GM12878 (cell line): ENCODE measurements around the gene RRBP1. TPM values are rescaled to one million over a fixed set of nuclear protein-coding genes. Genes with fewer than 3 reads are reported as not detected.

Experiments
- ATAC-seq: fragments of 200-7000 bp; cut with Tn5 transposase; 3 replicates; pipeline ENCODE4 v1.9.1; 2020; ENCODE audit warnings: mild to moderate bottlenecking, moderate library complexity
- BruUV-seq: library from RNA; stranded (reverse); fragments of 400-500 nt; replicated peaks from 2 replicates; lab custom pipeline; 2021; lab: Mats Ljungman, UMichigan
- CTCF ChIA-PET: fragments of 300-600 bp; sonication (Branson Sonifier 250); formaldehyde crosslinking; extraction: SDS; loops from one replicate; lab custom pipeline; 2021; ENCODE audit warnings: inconsistent platforms; lab: Yijun Ruan, JAX
- POLR2A ChIA-PET: fragments of 350-600 bp; formaldehyde crosslinking; extraction: SDS; loops from one replicate; lab custom pipeline; 2021; ENCODE audit warnings: inconsistent platforms; lab: Charles Lee
- RAD21 ChIA-PET: fragments of 300-600 bp; sonication (Branson Sonifier 250); formaldehyde crosslinking; loops from one replicate; lab custom pipeline; 2023; ENCODE audit warnings: antibody characterized with exemption; ENCODE audit not compliant: unreplicated experiment; lab: Charles Lee
- SMC1A ChIA-PET: fragments of 300-600 bp; sonication (Branson Sonifier 250); formaldehyde crosslinking; loops from one replicate; lab custom pipeline; 2023; ENCODE audit not compliant: unreplicated experiment, uncharacterized antibody; lab: Charles Lee
- DNase-seq: peaks from one replicate; pipeline ENCODE4 v3.0.0-alpha.2; 2011; ENCODE audit warnings: low read depth, low spot score
- FAIRE-seq: peaks from 3 replicates; lab custom pipeline; 2011; peaks lifted over from hg19 to GRCh38; lab: Jason Lieb, UNC
- H2AFZ ChIP-seq: 2 replicates; pipeline ENCODE4 v1.6.0; 2011; ENCODE audit warnings: low read depth, low read length, control low read depth; ENCODE audit not compliant: control insufficient read depth
- H3K27ac ChIP-seq: 2 replicates; pipeline ENCODE4 v1.5.1; 2011; ENCODE audit warnings: control low read depth; ENCODE audit not compliant: control insufficient read depth, insufficient read depth
- H3K27me3 ChIP-seq, 2 experiments: replicated peaks in 1 of 2; 2 replicates each; pipeline versions ENCODE4 v1.6.0 to v1.6.1; 2011; ENCODE audit warnings: low read length in 1 of 2; ENCODE audit not compliant: control insufficient read depth in 2 of 2, insufficient read depth in 2 of 2
- H3K36me3 ChIP-seq, 2 experiments: 2 replicates each; pipeline ENCODE4 v1.5.1; 2011; ENCODE audit warnings: low read length in 1 of 2; ENCODE audit not compliant: control insufficient read depth in 2 of 2, insufficient read depth in 2 of 2
- H3K4me1 ChIP-seq: 2 replicates; pipeline ENCODE4 v1.6.1; 2011; ENCODE audit warnings: mild to moderate bottlenecking, low read length, moderate library complexity, mixed read lengths; ENCODE audit not compliant: control insufficient read depth, insufficient read depth
- H3K4me2 ChIP-seq: 2 replicates; pipeline ENCODE4 v1.6.0; 2011; ENCODE audit warnings: control low read depth; ENCODE audit not compliant: control insufficient read depth, insufficient read depth
- H3K4me3 ChIP-seq: fragments of 200-600 bp; sonication (generic); 2 replicates; pipeline ENCODE4 v1.5.1; 2016
- H3K79me2 ChIP-seq: 2 replicates; pipeline ENCODE4 v1.6.0; 2011; ENCODE audit warnings: low read length; ENCODE audit not compliant: control insufficient read depth, insufficient read depth
- H3K9ac ChIP-seq: 2 replicates; pipeline ENCODE4 v1.8.0; 2011; ENCODE audit warnings: low read length, control low read depth, mixed read lengths; ENCODE audit not compliant: control insufficient read depth, insufficient read depth
- H3K9me3 ChIP-seq: replicated peaks from 3 replicates; pipeline ENCODE4 v1.5.1; 2011; ENCODE audit warnings: mild to moderate bottlenecking, low read length; ENCODE audit not compliant: control insufficient read depth, insufficient read depth
- H4K20me1 ChIP-seq: 2 replicates; pipeline ENCODE4 v1.6.0; 2011; ENCODE audit not compliant: control insufficient read depth, insufficient read depth
- ATF7 ChIP-seq: fragments of 450-650 bp; IDR thresholded peaks from 2 replicates; pipeline ENCODE4 v1.6.1; 2016; ENCODE audit warnings: low read depth, mild to moderate bottlenecking
- CBFB ChIP-seq: IDR thresholded peaks from 2 replicates; pipeline ENCODE4 v1.6.1; 2016; ENCODE audit warnings: antibody characterized with exemption, low read depth
- CBX5 ChIP-seq: sonication (generic); IDR thresholded peaks from 2 replicates; pipeline ENCODE4 v1.6.1; 2016; ENCODE audit warnings: low read depth, moderate library complexity, mild to moderate bottlenecking, inconsistent platforms
- NFXL1 ChIP-seq: fragments of 450-650 bp; IDR thresholded peaks from 2 replicates; pipeline ENCODE4 v1.6.1; 2017; ENCODE audit warnings: antibody characterized with exemption, mild to moderate bottlenecking, borderline replicate concordance
- POLR2AphosphoS2 ChIP-seq: IDR thresholded peaks from 2 replicates; pipeline ENCODE4 v1.6.1; 2011; ENCODE audit warnings: low read depth, mild to moderate bottlenecking, low read length, improper control_type of control experiment, moderate library complexity
- SIN3A ChIP-seq: IDR thresholded peaks from 2 replicates; pipeline ENCODE4 v1.6.1; 2012; ENCODE audit warnings: low read depth, low read length, improper control_type of control experiment
- SPI1 ChIP-seq: IDR thresholded peaks from 2 replicates; pipeline ENCODE4 v1.6.1; 2011; ENCODE audit warnings: low read depth, mild to moderate bottlenecking, low read length, moderate library complexity, borderline replicate concordance; ENCODE audit not compliant: insufficient read depth
- STAT1 ChIP-seq: fragments of 450-650 bp; conservative IDR thresholded peaks from 2 replicates; pipeline ENCODE4 v1.6.1; 2014; ENCODE audit warnings: antibody characterized with exemption, mild to moderate bottlenecking
- ZBTB33 ChIP-seq: fragments of 450-650 bp; IDR thresholded peaks from 2 replicates; pipeline ENCODE4 v1.6.1; 2017; ENCODE audit warnings: mild to moderate bottlenecking
- WGBS: methylation state at CpG from one replicate; pipeline ENCODE4 v1.1.6; 2016; ENCODE audit warnings: low lambda C conversion rate; ENCODE audit not compliant: insufficient replicate concordance, insufficient coverage; ENCODE audit errors: missing lambda C conversion rate; 5-methylcytosine and 5-hydroxymethylcytosine counted together
- in situ Hi-C: fragments of 300-500 bp; cut with MboI; formaldehyde crosslinking; loops from 9 replicates; pipeline ENCODE4 v1.14.3; 2018; ENCODE audit warnings: mixed read lengths
- intact Hi-C: fragments of 100-400 bp; cut with micrococcal nuclease; formaldehyde crosslinking; loops from one replicate; pipeline ENCODE4 v1.14.2; 2022; ENCODE audit not compliant: unreplicated experiment
- polyA plus RNA-seq, 11 experiments: library from polyadenylated mRNA; depleted of rRNA in 4 of 11; unstranded in 6 of 11; stranded (reverse) in 5 of 11; fragments of >200 nt; fragmentation: Nextera tagmentation in 4 of 11; fragmentation: Illumina TruSeq in 1 of 11; extraction: Ambion mirVana in 4 of 11; extraction: Trizol in 1 of 11; gene quantifications; 1 replicate in 1 of 11; 2 replicates in 10 of 11; pipeline versions ENCODE4 v1.2.1 to v1.2.3, GENCODE V29; 2011 to 2016; ENCODE audit warnings: inconsistent platforms in 2 of 11, missing spikeins in 2 of 11, low read depth in 1 of 11
- total RNA-seq, 4 experiments: library from RNA; depleted of rRNA in 3 of 4; stranded (reverse); fragments of >200 nt in 3 of 4; fragmentation: Illumina TruSeq in 1 of 4; extraction: Trizol in 1 of 4; gene quantifications; 2 replicates each; pipeline versions ENCODE4 v1.2.1 to v1.2.3, GENCODE V29; 2013 to 2021
- TF ChIP-seq, protein P1 (sequence below): fragments of 450-650 bp; formaldehyde crosslinking; IDR thresholded peaks from 2 replicates; pipeline ENCODE4 v1.4.0; 2020; ENCODE audit warnings: mild to moderate bottlenecking, moderate library complexity
- TF ChIP-seq, protein P2 (sequence below): fragments of 150-350 bp; IDR thresholded peaks from 2 replicates; pipeline ENCODE4 v1.6.1; 2014; ENCODE audit warnings: mild to moderate bottlenecking, low read depth, low read length

The RRBP1 gene
- total and polyA plus RNA-seq, 10 of the 15 experiments (the other 5 are each of a cell fraction or from before 2014, with no cell fraction given), result 1.2 to 57.4 (median 24.6) TPM

- TF ChIP-seq NFXL1 (no peak), CBX5 (no peak), STAT1 (no peak), ATF7 (no peak)
- TF ChIP-seq, protein P1, sequence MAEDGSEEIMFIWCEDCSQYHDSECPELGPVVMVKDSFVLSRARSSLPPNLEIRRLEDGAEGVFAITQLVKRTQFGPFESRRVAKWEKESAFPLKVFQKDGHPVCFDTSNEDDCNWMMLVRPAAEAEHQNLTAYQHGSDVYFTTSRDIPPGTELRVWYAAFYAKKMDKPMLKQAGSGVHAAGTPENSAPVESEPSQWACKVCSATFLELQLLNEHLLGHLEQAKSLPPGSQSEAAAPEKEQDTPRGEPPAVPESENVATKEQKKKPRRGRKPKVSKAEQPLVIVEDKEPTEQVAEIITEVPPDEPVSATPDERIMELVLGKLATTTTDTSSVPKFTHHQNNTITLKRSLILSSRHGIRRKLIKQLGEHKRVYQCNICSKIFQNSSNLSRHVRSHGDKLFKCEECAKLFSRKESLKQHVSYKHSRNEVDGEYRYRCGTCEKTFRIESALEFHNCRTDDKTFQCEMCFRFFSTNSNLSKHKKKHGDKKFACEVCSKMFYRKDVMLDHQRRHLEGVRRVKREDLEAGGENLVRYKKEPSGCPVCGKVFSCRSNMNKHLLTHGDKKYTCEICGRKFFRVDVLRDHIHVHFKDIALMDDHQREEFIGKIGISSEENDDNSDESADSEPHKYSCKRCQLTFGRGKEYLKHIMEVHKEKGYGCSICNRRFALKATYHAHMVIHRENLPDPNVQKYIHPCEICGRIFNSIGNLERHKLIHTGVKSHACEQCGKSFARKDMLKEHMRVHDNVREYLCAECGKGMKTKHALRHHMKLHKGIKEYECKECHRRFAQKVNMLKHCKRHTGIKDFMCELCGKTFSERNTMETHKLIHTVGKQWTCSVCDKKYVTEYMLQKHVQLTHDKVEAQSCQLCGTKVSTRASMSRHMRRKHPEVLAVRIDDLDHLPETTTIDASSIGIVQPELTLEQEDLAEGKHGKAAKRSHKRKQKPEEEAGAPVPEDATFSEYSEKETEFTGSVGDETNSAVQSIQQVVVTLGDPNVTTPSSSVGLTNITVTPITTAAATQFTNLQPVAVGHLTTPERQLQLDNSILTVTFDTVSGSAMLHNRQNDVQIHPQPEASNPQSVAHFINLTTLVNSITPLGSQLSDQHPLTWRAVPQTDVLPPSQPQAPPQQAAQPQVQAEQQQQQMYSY, result no peak
Measured at GRCh38 chr20:17646209-17646960, 35.7 kb downstream of the RRBP1 start (continued).

DNA sequence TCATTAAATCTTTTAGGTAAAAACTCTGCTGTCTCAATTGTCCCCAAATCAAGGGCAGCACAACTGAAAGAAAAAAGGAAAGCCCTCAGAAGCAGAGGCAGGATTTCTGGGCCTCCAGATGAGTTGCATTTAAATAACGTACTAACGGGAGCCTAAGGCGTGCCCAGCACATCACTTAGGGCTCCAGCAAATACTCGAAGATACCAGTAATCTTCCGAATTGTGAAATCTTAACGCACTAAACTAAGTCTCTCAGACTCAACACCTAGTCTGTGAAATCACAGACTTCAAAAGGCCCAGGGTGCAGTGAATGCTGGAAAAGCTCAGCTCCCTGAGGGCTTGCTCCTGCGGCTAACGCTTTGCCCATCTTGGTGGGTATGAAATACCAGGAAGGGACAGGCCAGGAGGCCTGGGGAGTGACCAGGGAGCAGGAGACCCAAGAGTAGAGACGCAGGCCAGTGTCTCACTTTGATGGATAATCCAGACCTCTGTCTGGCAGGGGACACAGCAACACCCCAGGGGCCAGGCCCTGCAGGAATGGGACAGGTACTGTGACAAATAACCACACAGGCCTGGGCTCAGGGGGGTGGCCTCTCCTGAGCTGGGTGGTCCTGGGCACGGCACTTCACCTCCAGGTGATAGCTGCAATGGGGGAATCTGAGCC is 36.4 kb downstream of the RRBP1 start:
- peaks cover 4 to 10% of the 10 kb centered on the region in 2 experiments; a peak in 3 of 4 replicates for H3K36me3 ChIP-seq
- H2AFZ ChIP-seq, result no peak overlapping the region
- no peak overlapping the region for H3K4me2 ChIP-seq
- H3K4me1 ChIP-seq, result peaks cover 9% of the 10 kb centered on the region
- no peaks in the 10 kb centered on the region for H4K20me1 ChIP-seq
- intact Hi-C loops, result no loop called here
- 94% methylated on average over 10 of the region's 10 CpGs for WGBS
- in situ Hi-C loops, result no loop called here
- TF ChIP-seq, protein P2, sequence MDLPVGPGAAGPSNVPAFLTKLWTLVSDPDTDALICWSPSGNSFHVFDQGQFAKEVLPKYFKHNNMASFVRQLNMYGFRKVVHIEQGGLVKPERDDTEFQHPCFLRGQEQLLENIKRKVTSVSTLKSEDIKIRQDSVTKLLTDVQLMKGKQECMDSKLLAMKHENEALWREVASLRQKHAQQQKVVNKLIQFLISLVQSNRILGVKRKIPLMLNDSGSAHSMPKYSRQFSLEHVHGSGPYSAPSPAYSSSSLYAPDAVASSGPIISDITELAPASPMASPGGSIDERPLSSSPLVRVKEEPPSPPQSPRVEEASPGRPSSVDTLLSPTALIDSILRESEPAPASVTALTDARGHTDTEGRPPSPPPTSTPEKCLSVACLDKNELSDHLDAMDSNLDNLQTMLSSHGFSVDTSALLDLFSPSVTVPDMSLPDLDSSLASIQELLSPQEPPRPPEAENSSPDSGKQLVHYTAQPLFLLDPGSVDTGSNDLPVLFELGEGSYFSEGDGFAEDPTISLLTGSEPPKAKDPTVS, result no peak
- no peak for TF ChIP-seq CBFB
- no peak for TF ChIP-seq SPI1
- TF ChIP-seq SIN3A, result no peak
- TF ChIP-seq NFXL1, result no peak
- no peak for TF ChIP-seq ZBTB33
- no peak for TF ChIP-seq POLR2AphosphoS2
- H3K27ac ChIP-seq, result no peak overlapping the region
- SMC1A ChIA-PET, result no interaction called here
- DNase-seq (no peak), ATAC-seq (no peak), FAIRE-seq (no peak)
- H3K27me3 ChIP-seq, result no peaks in the 10 kb centered on the region
- no peaks in the 10 kb centered on the region; the same call in 1 of the 2 replicates for H3K79me2 ChIP-seq
- H3K9ac ChIP-seq, result no peak overlapping the region
- RAD21 ChIA-PET, result no interaction called here
- no TSS peak for BruUV-seq
- H3K9me3 ChIP-seq, result no peaks in the 10 kb centered on the region
- POLR2A ChIA-PET, result no interaction called here
- no peak overlapping the region for H3K4me3 ChIP-seq
- CTCF ChIA-PET, result interaction anchor here (1.3 kb wide), 1 partner anchor 10 kb away, joined by 6 read pairs; no protein-coding TSS in a partner anchor
